Measurements from ENCODE around the gene SLC44A4. TPM values are rescaled to one million over a fixed set of nuclear protein-coding genes. Genes with fewer than 3 reads are reported as not detected.

Gene SLC44A4
- total RNA-seq, 1 donor from 2014 or later, result 0.23 TPM

GRCh38 chr6:31876357-31876756 is 2.4 kb downstream of the SLC44A4 start:
- no peak for FAIRE-seq
- H3K36me3 Mint-ChIP-seq (ENCODE audit: low read depth, unreplicated experiment), result peaks cover 8% of the 10 kb centered on the region
- no peak overlapping the region for H2AFZ ChIP-seq (ENCODE audit: low read depth, low read length)

DNA sequence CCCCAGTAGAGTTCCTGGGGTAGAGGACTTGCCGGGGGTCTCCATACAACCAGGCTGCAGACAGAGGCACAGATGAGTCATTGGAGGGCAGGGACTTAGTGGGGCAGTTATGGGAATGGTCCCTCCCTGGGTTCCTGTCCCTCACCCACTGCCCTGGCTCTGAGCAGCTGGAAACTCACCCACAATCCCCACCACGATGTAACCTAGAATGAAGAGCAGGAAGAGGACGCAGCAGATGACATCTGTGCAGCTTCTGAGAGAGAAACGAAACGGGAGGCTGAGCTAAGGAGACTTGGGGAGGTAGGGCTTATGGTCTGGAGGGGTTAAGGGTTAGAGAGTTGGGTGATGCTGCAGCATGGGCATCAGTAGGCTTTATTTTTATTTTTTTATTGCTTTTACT is 2.9 kb downstream of the SLC44A4 start:
- Histone ChIP-seq H2AFZ (ENCODE audit: low read depth, low read length) (no peak overlapping the region), H3K36me3 (ENCODE audit: insufficient read depth, low read length) (peaks cover 10% of the 10 kb centered on the region), H4K20me1 (ENCODE audit: insufficient read depth, low read length) (peaks cover 1% of the 10 kb centered on the region), H3K27me3 (ENCODE audit: insufficient read depth, low read length) (no peaks in the 10 kb centered on the region), H3K4me2 (ENCODE audit: low read length) (no peak overlapping the region), H3K9ac (ENCODE audit: low read length) (no peak overlapping the region), H3K79me2 (ENCODE audit: insufficient read depth, low read length) (no peaks in the 10 kb centered on the region), H3K4me3 (ENCODE audit: insufficient read depth, low read depth, low read length) (no peak overlapping the region), H3K9me3 (ENCODE audit: insufficient read depth, low read depth, low read length) (no peaks in the 10 kb centered on the region), H3K27ac (ENCODE audit: low read depth, low read length) (no peak overlapping the region), H3K4me1 (ENCODE audit: insufficient read depth, low read length) (no peaks in the 10 kb centered on the region)
- Mint-ChIP-seq H3K36me3 (ENCODE audit: low read depth, unreplicated experiment) (peaks cover 3% of the 10 kb centered on the region), H3K4me3 (ENCODE audit: unreplicated experiment) (no peak overlapping the region), H3K4me1 (ENCODE audit: low read depth, unreplicated experiment) (peaks cover 9% of the 10 kb centered on the region), H3K27me3 (ENCODE audit: low read depth, unreplicated experiment) (peaks cover 11% of the 10 kb centered on the region), H3K27ac (ENCODE audit: unreplicated experiment) (peak overlapping the region; percentile 78), H3K9me3 (ENCODE audit: unreplicated experiment) (no peaks in the 10 kb centered on the region)
- FAIRE-seq (no peak), DNase-seq (ENCODE audit: low read depth) (no peak)
- TF ChIP-seq, protein P1, sequence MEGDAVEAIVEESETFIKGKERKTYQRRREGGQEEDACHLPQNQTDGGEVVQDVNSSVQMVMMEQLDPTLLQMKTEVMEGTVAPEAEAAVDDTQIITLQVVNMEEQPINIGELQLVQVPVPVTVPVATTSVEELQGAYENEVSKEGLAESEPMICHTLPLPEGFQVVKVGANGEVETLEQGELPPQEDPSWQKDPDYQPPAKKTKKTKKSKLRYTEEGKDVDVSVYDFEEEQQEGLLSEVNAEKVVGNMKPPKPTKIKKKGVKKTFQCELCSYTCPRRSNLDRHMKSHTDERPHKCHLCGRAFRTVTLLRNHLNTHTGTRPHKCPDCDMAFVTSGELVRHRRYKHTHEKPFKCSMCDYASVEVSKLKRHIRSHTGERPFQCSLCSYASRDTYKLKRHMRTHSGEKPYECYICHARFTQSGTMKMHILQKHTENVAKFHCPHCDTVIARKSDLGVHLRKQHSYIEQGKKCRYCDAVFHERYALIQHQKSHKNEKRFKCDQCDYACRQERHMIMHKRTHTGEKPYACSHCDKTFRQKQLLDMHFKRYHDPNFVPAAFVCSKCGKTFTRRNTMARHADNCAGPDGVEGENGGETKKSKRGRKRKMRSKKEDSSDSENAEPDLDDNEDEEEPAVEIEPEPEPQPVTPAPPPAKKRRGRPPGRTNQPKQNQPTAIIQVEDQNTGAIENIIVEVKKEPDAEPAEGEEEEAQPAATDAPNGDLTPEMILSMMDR (IDR thresholded peaks at IDR 0.05; ENCODE audit: insufficient read depth, low read depth, low read length), result no peak
- no peak for TF ChIP-seq EZH2 (IDR thresholded peaks at IDR 0.05; ENCODE audit: insufficient read depth, low read length)

More at GRCh38 chr6:31876357-31876756, 2.4 kb downstream of the SLC44A4 start:
- Histone ChIP-seq H3K4me2 (ENCODE audit: low read length) (no peak overlapping the region), H3K4me3 (ENCODE audit: insufficient read depth, low read depth, low read length) (no peak overlapping the region), H4K20me1 (ENCODE audit: insufficient read depth, low read length) (peaks cover 6% of the 10 kb centered on the region), H3K27ac (ENCODE audit: low read depth, low read length) (no peak overlapping the region), H3K9ac (ENCODE audit: low read length) (no peak overlapping the region), H3K36me3 (ENCODE audit: insufficient read depth, low read length) (peaks cover 15% of the 10 kb centered on the region), H3K4me1 (ENCODE audit: insufficient read depth, low read length) (no peaks in the 10 kb centered on the region), H3K79me2 (ENCODE audit: insufficient read depth, low read length) (no peaks in the 10 kb centered on the region), H3K9me3 (ENCODE audit: insufficient read depth, low read depth, low read length) (no peaks in the 10 kb centered on the region), H3K27me3 (ENCODE audit: insufficient read depth, low read length) (no peaks in the 10 kb centered on the region)
- Mint-ChIP-seq H3K27ac (ENCODE audit: unreplicated experiment) (no peak overlapping the region), H3K27me3 (ENCODE audit: low read depth, unreplicated experiment) (peaks cover 7% of the 10 kb centered on the region), H3K4me3 (ENCODE audit: unreplicated experiment) (no peak overlapping the region), H3K4me1 (ENCODE audit: low read depth, unreplicated experiment) (peaks cover 5% of the 10 kb centered on the region), H3K9me3 (ENCODE audit: unreplicated experiment) (no peaks in the 10 kb centered on the region)
- DNase-seq (ENCODE audit: low read depth), result no peak
- no peak for TF ChIP-seq EZH2 (IDR thresholded peaks at IDR 0.05; ENCODE audit: insufficient read depth, low read length)
- TF ChIP-seq, protein P1 (IDR thresholded peaks at IDR 0.05; ENCODE audit: insufficient read depth, low read depth, low read length), result no peak

DNA sequence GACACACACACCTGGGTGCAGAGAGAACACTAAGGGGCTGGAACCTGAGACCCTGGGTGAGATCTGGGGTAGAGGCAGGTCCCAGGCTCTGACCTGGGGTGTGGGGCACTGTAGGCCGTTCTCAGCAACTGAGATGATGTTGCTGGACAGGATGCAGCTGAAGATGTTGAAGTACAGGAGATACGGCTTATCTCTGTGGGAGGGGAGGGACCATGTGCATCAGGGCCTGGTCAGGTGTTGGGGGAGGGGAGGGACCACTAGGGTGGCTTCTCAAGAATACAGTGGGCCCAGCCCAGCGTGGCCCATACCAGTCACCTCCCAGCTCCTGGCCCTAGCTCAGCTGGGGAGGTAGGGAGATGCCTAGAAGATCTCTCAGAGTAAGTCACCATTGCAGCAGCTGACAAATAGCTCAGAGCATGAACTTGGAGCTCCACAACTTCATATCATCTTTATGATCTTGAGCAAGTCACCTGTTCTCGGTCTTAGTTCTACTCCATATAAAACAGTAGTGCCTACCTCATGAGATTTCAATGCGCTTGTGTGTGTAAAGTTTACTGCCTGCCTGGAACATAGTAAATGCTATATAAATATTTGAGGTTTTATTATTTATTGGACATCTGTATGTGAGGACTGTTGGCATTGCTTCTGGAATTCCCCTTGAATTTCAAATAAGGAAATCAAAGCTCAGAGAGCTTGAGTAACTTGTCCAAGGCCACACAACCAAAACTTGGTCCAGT is 3.8 kb downstream of the SLC44A4 start:
- H3K27ac Mint-ChIP-seq (ENCODE audit: unreplicated experiment), result no peak overlapping the region
- Histone ChIP-seq H2AFZ (ENCODE audit: low read depth, low read length) (no peak overlapping the region), H3K4me2 (ENCODE audit: low read length) (no peak overlapping the region), H3K79me2 (ENCODE audit: insufficient read depth, low read length) (no peaks in the 10 kb centered on the region), H3K4me1 (ENCODE audit: insufficient read depth, low read length) (no peaks in the 10 kb centered on the region), H3K9ac (ENCODE audit: low read length) (no peak overlapping the region), H4K20me1 (ENCODE audit: insufficient read depth, low read length) (no peaks in the 10 kb centered on the region), H3K4me3 (ENCODE audit: insufficient read depth, low read depth, low read length) (no peak overlapping the region), H3K27me3 (ENCODE audit: insufficient read depth, low read length) (no peaks in the 10 kb centered on the region), H3K9me3 (ENCODE audit: insufficient read depth, low read depth, low read length) (no peaks in the 10 kb centered on the region), H3K36me3 (ENCODE audit: insufficient read depth, low read length) (peaks cover 4% of the 10 kb centered on the region), H3K27ac (ENCODE audit: low read depth, low read length) (no peak overlapping the region)
- H3K36me3 Mint-ChIP-seq (ENCODE audit: low read depth, unreplicated experiment), result peaks cover 2% of the 10 kb centered on the region
- H3K9me3 Mint-ChIP-seq (ENCODE audit: unreplicated experiment), result no peaks in the 10 kb centered on the region
- peaks cover 11% of the 10 kb centered on the region for H3K27me3 Mint-ChIP-seq (ENCODE audit: low read depth, unreplicated experiment)
- FAIRE-seq, result no peak
- H3K4me1 Mint-ChIP-seq (ENCODE audit: low read depth, unreplicated experiment), result peaks cover 11% of the 10 kb centered on the region
- H3K4me3 Mint-ChIP-seq (ENCODE audit: unreplicated experiment), result no peak overlapping the region
- TF ChIP-seq, protein P1 (IDR thresholded peaks at IDR 0.05; ENCODE audit: insufficient read depth, low read depth, low read length), result no peak
- TF ChIP-seq EZH2 (IDR thresholded peaks at IDR 0.05; ENCODE audit: insufficient read depth, low read length), result no peak
- DNase-seq (ENCODE audit: low read depth), result no peak

All from astrocyte (in vitro differentiated cells and primary cell).